HG03108 (cell line): ENCODE results near the gene ZMIZ1.

ENCODE experiments used
- ATAC-seq: cut with Tn5 transposase; IDR thresholded peaks from one replicate; pipeline ENCODE4 v1.9.1; 2021; ENCODE audit warnings: moderate library complexity; ENCODE audit not compliant: unreplicated experiment

Gene ZMIZ1

GRCh38 chr10:79310911-79311573, 242.3 kb downstream of the ZMIZ1 start:
- no peak for ATAC-seq

GRCh38 chr10:79311581-79312407, 243.0 kb downstream of the ZMIZ1 start:
- no peak for ATAC-seq

GRCh38 chr10:79312601-79313187, 243.9 kb downstream of the ZMIZ1 start:
- no peak for ATAC-seq

- no peak for ATAC-seq
These were observed 244.6 kb downstream of the ZMIZ1 start for GRCh38 chr10:79313320-79313719.

GRCh38 chr10:79313911-79314439, 245.2 kb downstream of the ZMIZ1 start:
- ATAC-seq, result no peak

GRCh38 chr10:79314761-79315601, 246.2 kb downstream of the ZMIZ1 start:
- no peak for ATAC-seq

GRCh38 chr10:79315602-79315920, 246.8 kb downstream of the ZMIZ1 start:
- no peak for ATAC-seq

GRCh38 chr10:79316671-79317431, 248.1 kb downstream of the ZMIZ1 start:
- ATAC-seq, result peak; percentile 75

- ATAC-seq, result no peak
These were observed 249.6 kb downstream of the ZMIZ1 start for GRCh38 chr10:79318369-79318768.

GRCh38 chr10:79319115-79319771, 250.5 kb downstream of the ZMIZ1 start:
- no peak for ATAC-seq

- no peak for ATAC-seq
These were observed 251.6 kb downstream of the ZMIZ1 start for GRCh38 chr10:79320316-79320715.

- no peak for ATAC-seq
These were observed 252.2 kb downstream of the ZMIZ1 start for GRCh38 chr10:79320820-79321493.

GRCh38 chr10:79321494-79321882, 252.7 kb downstream of the ZMIZ1 start:
- no peak for ATAC-seq

- no peak for ATAC-seq
These were observed 253.2 kb downstream of the ZMIZ1 start for GRCh38 chr10:79321951-79322350.

- peak; percentile 45 for ATAC-seq
These were observed 254.1 kb downstream of the ZMIZ1 start for GRCh38 chr10:79322616-79323543.

GRCh38 chr10:79323602-79324001, 254.8 kb downstream of the ZMIZ1 start:
- no peak for ATAC-seq

GRCh38 chr10:79324032-79324695, 255.4 kb downstream of the ZMIZ1 start:
- no peak for ATAC-seq
